GM18507 (cell line): Measurements from ENCODE around the gene TMCC2.

Experiments used
- DNase-seq: peaks from one replicate; pipeline ENCODE4 v3.0.0; 2011; ENCODE audit warnings: low read depth; ENCODE audit not compliant: insufficient read length; ENCODE audit errors: extremely low spot score
- FAIRE-seq: peaks from 2 replicates; lab custom pipeline; 2011; peaks lifted over from hg19 to GRCh38; lab: Jason Lieb, UNC

Gene TMCC2

DNA sequence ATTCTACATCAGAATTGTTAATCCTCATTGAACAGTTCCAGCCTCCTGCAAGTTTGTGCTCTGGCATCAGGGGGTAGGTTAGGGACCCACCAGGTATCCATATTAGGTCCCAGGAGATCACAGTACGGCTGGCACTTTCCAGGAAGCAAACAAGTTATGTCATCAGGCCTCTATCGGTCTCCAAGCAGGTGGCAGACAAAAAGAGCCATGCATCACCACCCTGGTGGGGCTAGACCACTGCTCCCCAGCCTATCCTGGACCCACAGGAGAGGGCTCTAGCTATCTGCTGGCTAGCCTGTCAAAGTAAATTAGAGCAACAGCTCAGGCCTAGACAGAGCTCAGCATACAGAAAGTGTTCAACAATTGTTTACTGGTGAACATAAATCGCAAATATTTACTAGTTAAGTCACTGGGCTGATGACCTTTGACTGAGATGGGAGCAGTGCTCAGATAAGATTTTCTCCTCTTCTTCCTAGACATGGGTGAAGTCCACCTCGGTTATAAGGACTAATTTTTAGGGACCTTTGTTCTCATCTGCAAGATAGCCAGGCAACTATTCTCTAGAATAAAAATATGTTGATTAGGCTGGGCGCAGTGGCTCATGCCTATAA is 87.4 kb downstream of the TMCC2 start:
- FAIRE-seq (no peak), DNase-seq (no peak)

DNA sequence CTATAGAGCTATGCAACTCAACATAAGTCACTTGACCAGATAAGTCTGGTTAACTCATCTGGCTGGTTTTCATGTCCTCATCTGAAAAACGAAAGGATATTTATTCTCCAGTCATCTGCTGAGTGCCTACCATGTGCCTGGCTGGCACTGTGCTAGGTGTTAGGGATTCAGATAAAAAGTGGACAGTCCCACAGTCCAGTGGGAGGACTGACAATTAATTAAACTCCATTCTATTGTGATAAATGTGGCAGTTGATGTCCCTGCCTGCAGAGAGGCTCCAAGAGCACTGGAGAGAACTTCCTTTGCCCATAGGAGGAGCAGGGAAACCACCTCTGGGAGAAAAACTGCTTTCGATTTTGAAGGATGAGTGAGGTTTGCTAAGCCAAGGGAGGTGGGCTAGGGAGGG is 88.4 kb downstream of the TMCC2 start:
- no peak for DNase-seq
- FAIRE-seq, result no peak

DNA sequence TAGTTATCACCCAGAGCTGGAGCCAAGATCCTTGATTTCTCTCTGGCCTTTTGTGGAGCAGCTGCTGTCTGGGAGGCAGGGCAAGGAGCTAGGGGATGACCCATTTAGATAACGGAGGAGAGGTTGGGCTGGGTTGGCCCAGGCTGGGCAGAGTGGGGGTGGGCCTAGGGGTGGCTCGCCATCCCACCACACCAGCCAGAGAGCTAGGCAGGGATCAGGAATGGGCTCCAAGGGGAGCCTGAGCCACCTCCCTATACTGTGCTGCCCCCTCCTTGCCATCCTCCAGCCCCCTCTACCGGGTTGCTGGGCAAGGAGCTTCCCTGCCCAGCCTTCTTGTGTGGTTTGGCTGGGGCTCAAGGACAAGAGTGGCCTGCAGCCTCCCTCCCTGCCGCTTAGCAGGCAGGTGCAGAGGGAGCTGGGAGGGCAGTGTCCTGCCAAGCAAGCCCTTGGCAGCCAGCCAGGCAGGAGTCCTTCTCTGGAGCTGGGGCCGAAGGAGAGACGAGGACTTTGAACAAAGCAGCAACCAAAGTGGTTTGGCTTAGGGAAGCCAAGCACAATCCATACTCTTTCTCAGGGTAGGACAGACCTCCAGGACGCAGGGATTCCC is 89.7 kb downstream of the TMCC2 start:
- no peak for FAIRE-seq
- DNase-seq, result no peak

DNA sequence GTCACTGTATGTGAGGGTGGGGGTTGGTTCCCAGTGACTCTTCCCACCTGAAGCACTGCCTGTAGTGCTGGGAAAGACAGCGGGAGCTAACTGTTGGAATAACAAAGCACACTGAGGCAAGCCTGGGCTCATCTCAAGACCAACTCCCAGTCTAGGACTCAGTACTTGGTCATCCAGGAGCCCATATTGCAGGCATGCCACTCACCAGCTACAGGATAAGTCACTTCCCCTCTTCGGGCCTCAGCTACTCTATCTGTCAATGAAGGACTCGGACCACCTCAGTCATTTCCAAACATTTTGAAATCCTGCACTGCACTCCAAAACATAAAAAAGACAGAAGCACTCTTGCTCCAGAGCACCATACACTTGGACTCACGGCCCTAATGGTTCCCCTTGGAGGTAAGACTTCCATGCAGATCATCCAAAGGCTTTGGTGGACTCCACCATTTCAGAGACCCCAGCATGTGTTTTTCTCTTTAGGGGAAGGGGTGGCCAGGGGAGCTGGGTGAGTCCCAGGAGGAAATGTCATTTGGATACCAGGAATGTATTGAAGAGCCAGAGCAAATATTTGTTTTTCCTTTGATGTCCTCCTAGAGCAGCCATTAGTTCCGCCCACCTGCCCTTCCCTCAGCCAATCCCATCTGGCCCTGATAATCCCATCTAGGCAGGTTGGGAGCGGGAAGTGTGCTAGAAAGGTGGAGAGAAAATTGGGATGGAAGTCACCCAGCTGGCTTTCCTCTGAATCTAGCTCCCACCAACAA is 90.7 kb downstream of the TMCC2 start:
- DNase-seq (no peak), FAIRE-seq (no peak)

DNA sequence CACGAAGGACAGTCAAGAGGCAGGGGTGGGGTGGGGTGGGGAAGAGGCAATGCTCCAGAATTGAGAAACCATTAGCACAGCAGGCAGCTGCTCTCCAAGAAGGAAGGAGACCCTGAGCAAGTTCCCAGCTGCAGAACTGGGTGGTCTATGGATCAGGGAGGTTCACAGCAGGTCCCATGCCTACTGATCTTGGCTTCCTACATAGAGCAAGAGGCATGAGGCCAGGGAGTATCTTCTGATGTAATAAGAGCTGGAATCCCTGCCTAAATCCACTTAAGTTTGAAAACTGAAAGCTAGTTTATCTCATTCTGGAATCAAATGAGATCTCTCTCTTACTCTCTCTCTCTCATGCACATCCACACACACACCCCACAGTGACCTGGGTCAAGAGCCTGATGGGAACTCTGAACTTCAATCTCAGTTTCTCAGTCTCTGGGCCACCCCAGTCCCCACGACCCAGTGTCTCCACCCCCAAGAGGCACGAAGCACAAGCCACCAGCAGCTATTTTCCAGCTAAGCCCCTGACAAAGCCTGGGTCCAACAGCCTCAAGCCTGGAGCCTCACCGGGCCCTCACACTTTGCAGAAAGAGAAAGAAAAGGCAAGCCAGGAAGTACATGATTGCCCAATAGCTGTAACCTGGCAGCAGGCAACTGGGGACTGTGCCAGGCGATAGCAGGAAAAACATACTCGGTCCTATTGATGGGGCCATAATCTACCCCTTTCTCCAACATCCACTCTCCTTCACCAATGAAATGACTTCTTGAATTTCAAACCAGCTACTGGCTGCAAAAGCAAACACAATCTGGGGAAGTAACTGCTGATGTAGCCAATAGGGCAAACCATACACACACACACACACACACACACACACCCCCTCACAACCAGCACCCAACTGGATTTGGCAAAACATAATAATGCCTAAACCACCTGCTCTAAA is 91.6 kb downstream of the TMCC2 start:
- DNase-seq, result no peak
- no peak for FAIRE-seq

DNA sequence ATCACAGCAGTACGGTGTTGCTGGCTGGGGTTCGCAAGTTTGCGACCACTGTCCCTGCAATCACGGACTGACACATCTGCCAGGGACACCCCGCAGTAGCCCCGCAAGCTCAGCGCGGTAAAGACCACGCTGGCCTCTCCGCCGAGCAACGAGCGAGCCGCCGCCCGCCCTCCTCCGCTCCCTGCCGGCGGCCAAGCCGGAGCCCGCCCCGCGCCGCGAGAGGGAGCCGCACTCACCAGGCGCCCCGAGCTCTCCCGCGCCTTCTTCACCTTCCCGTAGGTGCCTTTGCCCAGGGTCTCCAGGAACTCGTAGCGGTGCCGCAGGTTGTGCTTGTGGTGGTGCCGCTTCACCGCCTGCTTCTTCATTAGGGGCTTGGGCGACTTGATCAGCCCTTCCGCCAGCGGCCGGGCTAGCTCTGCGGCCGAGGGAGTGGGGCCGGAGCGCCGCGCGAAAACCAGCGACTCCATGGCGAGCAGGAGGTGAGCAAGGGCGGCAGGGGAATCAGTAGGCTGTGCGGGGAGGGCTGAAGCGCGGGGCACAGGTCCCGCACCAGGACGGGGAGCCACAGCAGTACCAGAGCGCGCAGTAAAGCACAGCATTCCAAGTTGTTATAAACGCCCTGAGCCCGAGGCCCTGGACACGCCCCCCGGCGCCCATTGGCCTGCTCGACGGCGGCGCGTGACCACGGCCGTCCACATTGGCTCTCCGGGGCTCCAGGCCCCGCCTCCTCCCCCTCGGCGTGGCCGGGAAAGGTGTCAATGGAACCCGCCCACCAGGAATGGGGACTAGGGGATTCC is 93.6 kb downstream of the TMCC2 start, which contains the start of gene NUAK2:
Gene NUAK2 (minus strand): TSS at position 584 of the 797 bp plus-strand sequence. CDS start 117 bp downstream, at position 467.
- no peak for FAIRE-seq
- DNase-seq, result no peak

DNA sequence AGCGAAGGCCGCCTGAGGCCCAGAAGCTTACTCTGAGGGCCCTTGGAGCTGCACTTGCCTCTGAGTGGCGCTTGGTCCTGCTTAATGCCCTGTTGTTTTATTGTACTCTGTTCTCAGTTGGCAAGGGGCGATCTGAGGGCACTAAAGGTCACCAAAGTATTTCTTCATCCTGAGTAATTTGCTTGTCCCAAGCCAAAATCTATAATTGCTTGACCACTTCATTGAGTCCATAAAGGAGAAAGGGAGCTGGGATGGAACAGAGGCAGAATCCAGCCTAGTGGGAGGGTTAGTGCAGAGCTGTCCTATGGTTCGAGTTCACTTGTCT is 94.2 kb downstream of the TMCC2 start:
- DNase-seq, result no peak
- FAIRE-seq, result no peak
